HCT116 (cell line): ENCODE measurements around the gene PBXIP1. TPM values are rescaled to one million over a fixed set of nuclear protein-coding genes. Genes with fewer than 3 reads are reported as not detected.

Source experiments
- ATAC-seq: fragments of 200-7000 bp; cut with Tn5 transposase; 2 replicates; pipeline ENCODE4 v1.9.1; 2020; ENCODE audit warnings: mild to moderate bottlenecking, moderate library complexity
- BruUV-seq: library from RNA; stranded (reverse); fragments of 400-500 nt; replicated peaks from 2 replicates; lab custom pipeline; 2021; lab: Mats Ljungman, UMichigan
- CTCF ChIA-PET: fragments of 300-600 bp; sonication (Branson Sonifier 250); formaldehyde crosslinking; loops from one replicate; lab custom pipeline; 2021; ENCODE audit warnings: antibody characterized with exemption; lab: Charles Lee
- POLR2A ChIA-PET: fragments of 300-600, 350-600 bp; sonication (Branson Sonifier 250); formaldehyde crosslinking; loops from one replicate; lab custom pipeline; 2021; ENCODE audit warnings: antibody characterized with exemption; lab: Charles Lee
- RAD21 ChIA-PET, 2 experiments: fragments of 300-600 bp; sonication (Branson Sonifier 250); formaldehyde crosslinking; loops; one replicate each; lab custom pipeline; 2023; ENCODE audit warnings: low total read pairs in 2 of 2; ENCODE audit not compliant: uncharacterized antibody in 2 of 2, unreplicated experiment in 2 of 2, low non-redundant PET in 1 of 2; lab: Charles Lee
- DNase-seq: peaks from one replicate; pipeline ENCODE4 v3.0.0-alpha.2; 2010; ENCODE audit warnings: low read depth, low spot score
- H2AFZ ChIP-seq: fragments of 200-600 bp; shearing (Covaris generic), sonication (generic); 2 replicates; pipeline ENCODE4 v1.6.1; 2017; ENCODE audit warnings: low read depth, mixed run types, mixed read lengths, antibody characterized with exemption, low read length; ENCODE audit not compliant: poor library complexity, severe bottlenecking
- H3K27ac ChIP-seq: 2 replicates; pipeline ENCODE4 v1.5.1; 2012; ENCODE audit warnings: low read depth, low read length
- H3K27me3 ChIP-seq: fragments of 200-600 bp; sonication (generic); 2 replicates; pipeline ENCODE4 v1.6.1; 2016; ENCODE audit warnings: mixed run types, low read length, mixed read lengths; ENCODE audit not compliant: insufficient read depth
- H3K36me3 ChIP-seq, 2 experiments: fragments of 200-500 bp in 1 of 2; fragments of 200-600 bp in 1 of 2; sonication (Bioruptor generic) in 1 of 2; sonication (generic) in 1 of 2; 2 replicates each; pipeline versions ENCODE4 v1.5.1 to v1.6.1; 2014 to 2016; ENCODE audit warnings: low read length in 2 of 2, inconsistent platforms in 1 of 2, mixed read lengths in 1 of 2, mixed run types in 1 of 2; ENCODE audit not compliant: insufficient read depth in 2 of 2, control insufficient read depth in 1 of 2
- H3K4me1 ChIP-seq, 2 experiments: fragments of 200-600 bp in 1 of 2; sonication (generic) in 1 of 2; 2 replicates each; pipeline versions ENCODE4 v1.5.1 to v1.6.1; 2012 to 2017; ENCODE audit warnings: low read length in 2 of 2, inconsistent platforms in 1 of 2, mild to moderate bottlenecking in 1 of 2, mixed read lengths in 1 of 2, mixed run types in 1 of 2, moderate library complexity in 1 of 2; ENCODE audit not compliant: insufficient read depth in 2 of 2, control insufficient read depth in 1 of 2
- H3K4me2 ChIP-seq: fragments of 200-600 bp; sonication (generic); 2 replicates; pipeline ENCODE4 v1.6.1; 2017; ENCODE audit warnings: mixed run types, low read length, mixed read lengths
- H3K4me3 ChIP-seq, 2 experiments: fragments of 200-600 bp in 1 of 2; sonication (generic) in 1 of 2; replicated peaks in 1 of 2; 2 replicates each; pipeline ENCODE4 v1.5.1; 2011 to 2016; ENCODE audit warnings: low read length in 2 of 2, control low read depth in 1 of 2, low read depth in 1 of 2, mild to moderate bottlenecking in 1 of 2, mixed read lengths in 1 of 2, mixed run types in 1 of 2
- H3K79me2 ChIP-seq: fragments of 200-600 bp; sonication (generic); 2 replicates; pipeline ENCODE4 v1.6.1; 2017; ENCODE audit warnings: mild to moderate bottlenecking, mixed run types, low read length, moderate library complexity, mixed read lengths; ENCODE audit not compliant: insufficient read depth
- H3K9ac ChIP-seq: fragments of 200-600 bp; sonication (generic); 2 replicates; pipeline ENCODE4 v1.6.1; 2016; ENCODE audit warnings: low read length, mixed read lengths
- H3K9me2 ChIP-seq: fragments of 200-600 bp; sonication (generic), shearing (Covaris generic); 2 replicates; pipeline ENCODE4 v1.6.1; 2017; ENCODE audit warnings: mixed run types, mild to moderate bottlenecking, moderate library complexity; ENCODE audit not compliant: insufficient read depth
- H3K9me3 ChIP-seq, 2 experiments: fragments of 200-500 bp in 1 of 2; fragments of 200-600 bp in 1 of 2; sonication (Bioruptor generic) in 1 of 2; sonication (generic) in 1 of 2; 2 replicates each; pipeline ENCODE4 v1.6.1; 2014 to 2017; ENCODE audit warnings: low read length in 2 of 2, mixed read lengths in 2 of 2, inconsistent platforms in 1 of 2, low read depth in 1 of 2, mild to moderate bottlenecking in 1 of 2, mixed run types in 1 of 2, moderate library complexity in 1 of 2; ENCODE audit not compliant: control insufficient read depth in 1 of 2, insufficient read depth in 1 of 2
- H4K20me1 ChIP-seq: fragments of 200-600 bp; sonication (generic), shearing (Covaris generic); 2 replicates; pipeline ENCODE4 v1.6.1; 2017; ENCODE audit warnings: mixed run types, mild to moderate bottlenecking, moderate library complexity; ENCODE audit not compliant: insufficient read depth
- EGR1 ChIP-seq: IDR thresholded peaks from 2 replicates; pipeline ENCODE4 v1.6.1; 2012; ENCODE audit warnings: low read depth
- POLR2A ChIP-seq: IDR thresholded peaks from 2 replicates; pipeline ENCODE4 v1.7.0; 2011; ENCODE audit warnings: borderline replicate concordance; ENCODE audit not compliant: insufficient read depth, insufficient read length; ENCODE audit errors: extremely low read depth
- POLR2AphosphoS5 ChIP-seq: IDR thresholded peaks from 2 replicates; pipeline ENCODE4 v1.6.1; 2011; ENCODE audit warnings: mild to moderate bottlenecking, low read depth, low read length, moderate library complexity
- RAD21 ChIP-seq: IDR thresholded peaks from 2 replicates; pipeline ENCODE4 v1.6.1; 2012; ENCODE audit warnings: low read depth, mild to moderate bottlenecking
- intact Hi-C: fragments of 100-400 bp; cut with micrococcal nuclease; formaldehyde crosslinking; loops from 2 replicates; pipeline ENCODE4 v1.10.0; 2022
- total RNA-seq: library from RNA; stranded (reverse); gene quantifications from one replicate; pipeline ENCODE4 v1.2.1, GENCODE V29; 2021; ENCODE audit not compliant: unreplicated experiment

Gene PBXIP1
- total RNA-seq, 1 experiment from 2014 or later = 12.6 TPM

GRCh38 chr1:154994591-154994990 lies 38.7 kb upstream of the PBXIP1 start:
- Histone ChIP-seq H4K20me1 (no peaks in the 10 kb centered on the region), H3K27ac (peak overlapping the region; percentile 32; the same call in 1 of the 2 replicates), H3K79me2 (peaks cover 6% of the 10 kb centered on the region; the same call in 1 of the 2 replicates), H2AFZ (no peak overlapping the region), H3K9ac (no peak overlapping the region), H3K4me3 (no peak overlapping the region), H3K27me3 (no peaks in the 10 kb centered on the region), H3K9me3 (no peaks in the 10 kb centered on the region), H3K4me2 (no peak overlapping the region), H3K36me3 (peaks cover 1 to 7% of the 10 kb centered on the region in 2 experiments; a peak in 2 of 4 replicates), H3K9me2 (no peaks in the 10 kb centered on the region), H3K4me1 (peaks cover 28 to 58% of the 10 kb centered on the region in 2 experiments)
- POLR2A ChIA-PET = interaction anchor here (1.4 to 2.8 kb wide), 3 partner anchors 11 to 24 kb away, joined by 4 to 18 read pairs (median 15); partner anchors contain the start of genes CKS1B, FLAD1 and SHC1
- CTCF ChIA-PET = interaction anchor here (0.7 to 1.3 kb wide), 2 partner anchors 12 to 21 kb away, joined by 3 to 4 read pairs; no protein-coding TSS in a partner anchor
- BruUV-seq = no TSS peak
- RAD21 ChIA-PET = interaction anchor here in 1 of 2 experiments (1.1 kb wide), 1 partner anchor 34 kb away, joined by 4 read pairs; the partner anchor contains the start of gene PYGO2
- DNase-seq (no peak), ATAC-seq (no peak)
- intact Hi-C loops = no loop called here
- 0 out of 2 replicates have a peak, but pooled peaks have one; percentile 26 for TF ChIP-seq POLR2AphosphoS5
- no peak for TF ChIP-seq EGR1

- no peaks in the 10 kb centered on the region for H3K27me3 ChIP-seq
- CTCF ChIA-PET = interaction anchor here (0.7 to 1.3 kb wide), 2 partner anchors 12 to 21 kb away, joined by 3 to 4 read pairs; no protein-coding TSS in a partner anchor
- intact Hi-C loops = no loop called here
- peaks cover 2 to 9% of the 10 kb centered on the region in 2 experiments; a peak in 2 of 4 replicates for H3K36me3 ChIP-seq
- H3K27ac ChIP-seq = 0 out of 2 replicates have a peak overlapping the region, but pooled peaks have one; percentile 32
- peaks cover 28 to 54% of the 10 kb centered on the region in 2 experiments for H3K4me1 ChIP-seq
- H2AFZ ChIP-seq = no peak overlapping the region
- peaks cover 9% of the 10 kb centered on the region; the same call in 1 of the 2 replicates for H3K79me2 ChIP-seq
- 0 out of 2 replicates have a peak overlapping the region, but pooled peaks have one; percentile 10 for H3K9ac ChIP-seq
- no TSS peak for BruUV-seq
- RAD21 ChIA-PET = no interaction called here
- H3K9me2 ChIP-seq = no peaks in the 10 kb centered on the region
- H4K20me1 ChIP-seq = no peaks in the 10 kb centered on the region
- TF ChIP-seq RAD21 = no peak
- TF ChIP-seq POLR2A = no peak
- peak; percentile 25; the same call in 1 of the 2 replicates for TF ChIP-seq POLR2AphosphoS5
- H3K9me3 ChIP-seq = no peaks in the 10 kb centered on the region
- H3K4me3 ChIP-seq = no peak overlapping the region
- H3K4me2 ChIP-seq = no peak overlapping the region
- POLR2A ChIA-PET = interaction anchor here (1.1 to 2.8 kb wide), 4 partner anchors 11 to 32 kb away, joined by 3 to 18 read pairs (median 10); partner anchors contain the start of genes CKS1B, FLAD1 and SHC1
- no peak for ATAC-seq
- no peak for DNase-seq
Measured at GRCh38 chr1:154994269-154994587, 38.3 kb upstream of the PBXIP1 start.
